ENCODE measurements around the gene PTGFRN. TPM values are rescaled to one million over a fixed set of nuclear protein-coding genes. Genes with fewer than 3 reads are reported as not detected.
"Not testable (repeated sequence)": the region's sequence is repeated elsewhere in the genome, so short reads cannot be mapped to it uniquely, and the experiment has no call there.

Gene PTGFRN
- 90.0 and 91.3 TPM in 2 replicates for total RNA-seq

- no peak for DNase-seq (ENCODE audit: low read depth)
- H3K36me3 ChIP-seq (ENCODE audit: control insufficient read depth, insufficient read depth, low read length), result no peaks in the 10 kb centered on the region
- H3K27me3 ChIP-seq (ENCODE audit: control insufficient read depth, insufficient read depth, low read length), result no peaks in the 10 kb centered on the region
- TF ChIP-seq CTCF (IDR thresholded peaks at IDR 0.05; ENCODE audit: insufficient read depth, low read length, poor library complexity, severe bottlenecking), result no peak
- peak within 1 kb of the TSS; percentile 80 for H3K4me3 ChIP-seq (ENCODE audit: low read depth, low read length)
These were observed at the start of gene PTGFRN for GRCh38 chr1:116909512-116910378. Gene PTGFRN (plus strand): TSS chr1:116909916. CDS start chr1:116910204, 288 bp downstream.

- not testable (repeated sequence) for H3K27me3 ChIP-seq (ENCODE audit: control insufficient read depth, insufficient read depth, low read length); H3K4me3 ChIP-seq (ENCODE audit: low read depth, low read length); H3K36me3 ChIP-seq (ENCODE audit: control insufficient read depth, insufficient read depth, low read length); DNase-seq (ENCODE audit: low read depth)
These were observed 49.5 kb upstream of the PTGFRN start for GRCh38 chr1:116860167-116860566.

GRCh38 chr1:116861137-116861536 is 48.6 kb upstream of the PTGFRN start:
- TF ChIP-seq CTCF (IDR thresholded peaks at IDR 0.05; ENCODE audit: insufficient read depth, low read length, poor library complexity, severe bottlenecking), result no peak
- H3K27me3 ChIP-seq (ENCODE audit: control insufficient read depth, insufficient read depth, low read length), result no peaks in the 10 kb centered on the region
- H3K4me3 ChIP-seq (ENCODE audit: low read depth, low read length), result no peak overlapping the region
- no peaks in the 10 kb centered on the region for H3K36me3 ChIP-seq (ENCODE audit: control insufficient read depth, insufficient read depth, low read length)
- no peak for DNase-seq (ENCODE audit: low read depth)

GRCh38 chr1:116863031-116863430 is 46.7 kb upstream of the PTGFRN start:
- not testable (repeated sequence) for H3K36me3 ChIP-seq (ENCODE audit: control insufficient read depth, insufficient read depth, low read length); DNase-seq (ENCODE audit: low read depth); H3K4me3 ChIP-seq (ENCODE audit: low read depth, low read length); H3K27me3 ChIP-seq (ENCODE audit: control insufficient read depth, insufficient read depth, low read length)

GRCh38 chr1:116866478-116866877 is 43.2 kb upstream of the PTGFRN start:
- not testable (repeated sequence) for H3K36me3 ChIP-seq (ENCODE audit: control insufficient read depth, insufficient read depth, low read length); H3K27me3 ChIP-seq (ENCODE audit: control insufficient read depth, insufficient read depth, low read length); H3K4me3 ChIP-seq (ENCODE audit: low read depth, low read length); DNase-seq (ENCODE audit: low read depth)

GRCh38 chr1:116868385-116868784 is 41.3 kb upstream of the PTGFRN start:
- TF ChIP-seq CTCF (IDR thresholded peaks at IDR 0.05; ENCODE audit: insufficient read depth, low read length, poor library complexity, severe bottlenecking), result no peak
- H3K36me3 ChIP-seq (ENCODE audit: control insufficient read depth, insufficient read depth, low read length), result no peaks in the 10 kb centered on the region
- no peak overlapping the region for H3K4me3 ChIP-seq (ENCODE audit: low read depth, low read length)
- no peak for DNase-seq (ENCODE audit: low read depth)
- H3K27me3 ChIP-seq (ENCODE audit: control insufficient read depth, insufficient read depth, low read length), result no peaks in the 10 kb centered on the region

- Histone ChIP-seq H3K36me3 (ENCODE audit: control insufficient read depth, insufficient read depth, low read length) (no peaks in the 10 kb centered on the region), H3K27me3 (ENCODE audit: control insufficient read depth, insufficient read depth, low read length) (no peaks in the 10 kb centered on the region), H3K4me3 (ENCODE audit: low read depth, low read length) (no peak overlapping the region)
- TF ChIP-seq CTCF (IDR thresholded peaks at IDR 0.05; ENCODE audit: insufficient read depth, low read length, poor library complexity, severe bottlenecking), result no peak
- no peak for DNase-seq (ENCODE audit: low read depth)
These were observed 40.1 kb upstream of the PTGFRN start for GRCh38 chr1:116869611-116870010.

Data from kidney epithelial cell (primary cell).